Measurements from ENCODE around the gene UBTD1. TPM values are rescaled to one million over a fixed set of nuclear protein-coding genes. Genes with fewer than 3 reads are reported as not detected.

Gene UBTD1
- total RNA-seq, 2 donors from 2014 or later: 19.1 to 19.3 TPM

DNA sequence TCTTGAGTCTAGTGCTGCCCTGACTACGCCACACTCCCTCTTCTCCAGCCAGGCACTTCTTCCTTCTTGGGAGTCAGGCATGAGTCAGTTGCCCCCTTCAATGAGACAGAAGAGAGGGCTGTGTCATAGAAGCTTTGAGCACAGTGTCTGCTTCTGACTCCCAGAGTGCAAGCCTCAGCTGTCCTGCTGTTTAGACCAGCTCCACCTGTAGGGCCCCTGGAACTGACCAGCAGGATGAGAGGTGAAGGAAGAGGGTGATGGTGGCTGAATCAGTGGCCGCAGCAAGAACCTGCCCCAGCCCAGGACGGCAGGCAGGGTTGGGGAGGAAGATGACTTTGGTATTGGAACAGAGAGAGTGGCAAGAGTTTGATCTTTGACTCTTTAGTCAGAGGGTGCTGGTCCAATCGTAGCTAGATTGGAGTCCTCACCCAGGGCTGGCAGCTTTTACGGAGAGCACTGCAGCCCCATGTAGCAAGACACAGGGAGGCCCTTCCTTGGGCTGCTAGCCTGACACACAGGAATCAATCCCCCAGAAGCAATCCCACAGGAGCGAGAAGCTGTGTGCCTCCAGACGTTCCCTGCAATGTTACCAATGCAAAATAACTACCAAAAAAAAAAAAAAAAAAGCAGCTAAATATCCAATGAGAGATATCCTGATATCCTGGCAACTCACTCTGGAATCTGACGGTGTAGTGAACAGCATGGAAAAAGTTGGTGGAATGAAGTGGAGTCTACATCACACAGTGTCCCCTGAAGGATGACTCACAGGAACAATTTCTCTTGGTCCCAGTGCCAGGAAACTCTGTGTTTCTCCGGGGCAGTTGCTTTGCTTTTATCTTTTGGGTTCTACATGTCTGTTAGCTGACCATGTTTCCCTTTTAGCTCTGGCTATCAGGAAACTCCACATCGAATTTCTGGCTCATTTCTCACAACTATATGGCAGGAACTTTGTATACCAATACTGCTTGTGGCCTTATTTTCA is 97.7 kb downstream of the UBTD1 start:
- Mint-ChIP-seq H3K27me3 (ENCODE audit: insufficient read depth) (no peaks in the 10 kb centered on the region), H3K4me1 (no peaks in the 10 kb centered on the region), H3K27ac (peak overlapping the region; percentile 6), H3K9me3 (no peaks in the 10 kb centered on the region), H3K4me3 (no peak overlapping the region), H3K36me3 (ENCODE audit: low read depth) (no peaks in the 10 kb centered on the region)
- Histone ChIP-seq H3K4me3 (ENCODE audit: low read length) (no peak overlapping the region), H3K4me1 (ENCODE audit: control insufficient read depth, insufficient read depth, low read length) (no peaks in the 10 kb centered on the region), H3K9ac (ENCODE audit: extremely low read depth, low read length, poor library complexity, severe bottlenecking) (no peak overlapping the region), H3K27ac (ENCODE audit: low read depth, low read length) (peak overlapping the region; percentile 47), H3K36me3 (ENCODE audit: control insufficient read depth, insufficient read depth, low read length) (no peaks in the 10 kb centered on the region), H3K9me3 (ENCODE audit: control insufficient read depth, low read length) (no peaks in the 10 kb centered on the region), H3K27me3 (ENCODE audit: control insufficient read depth, insufficient read depth, low read length, poor library complexity, severe bottlenecking) (no peaks in the 10 kb centered on the region)
- TF ChIP-seq, protein P1, sequence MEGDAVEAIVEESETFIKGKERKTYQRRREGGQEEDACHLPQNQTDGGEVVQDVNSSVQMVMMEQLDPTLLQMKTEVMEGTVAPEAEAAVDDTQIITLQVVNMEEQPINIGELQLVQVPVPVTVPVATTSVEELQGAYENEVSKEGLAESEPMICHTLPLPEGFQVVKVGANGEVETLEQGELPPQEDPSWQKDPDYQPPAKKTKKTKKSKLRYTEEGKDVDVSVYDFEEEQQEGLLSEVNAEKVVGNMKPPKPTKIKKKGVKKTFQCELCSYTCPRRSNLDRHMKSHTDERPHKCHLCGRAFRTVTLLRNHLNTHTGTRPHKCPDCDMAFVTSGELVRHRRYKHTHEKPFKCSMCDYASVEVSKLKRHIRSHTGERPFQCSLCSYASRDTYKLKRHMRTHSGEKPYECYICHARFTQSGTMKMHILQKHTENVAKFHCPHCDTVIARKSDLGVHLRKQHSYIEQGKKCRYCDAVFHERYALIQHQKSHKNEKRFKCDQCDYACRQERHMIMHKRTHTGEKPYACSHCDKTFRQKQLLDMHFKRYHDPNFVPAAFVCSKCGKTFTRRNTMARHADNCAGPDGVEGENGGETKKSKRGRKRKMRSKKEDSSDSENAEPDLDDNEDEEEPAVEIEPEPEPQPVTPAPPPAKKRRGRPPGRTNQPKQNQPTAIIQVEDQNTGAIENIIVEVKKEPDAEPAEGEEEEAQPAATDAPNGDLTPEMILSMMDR (conservative IDR thresholded peaks at IDR 0.05): no peak
- 76 to 80% methylated on average over 6 to 10 of the region's 10 CpGs for WGBS, 2 experiments (ENCODE audit: insufficient coverage in 1 of 2, insufficient read length in 1 of 2)
- DNase-seq: no peak

DNA sequence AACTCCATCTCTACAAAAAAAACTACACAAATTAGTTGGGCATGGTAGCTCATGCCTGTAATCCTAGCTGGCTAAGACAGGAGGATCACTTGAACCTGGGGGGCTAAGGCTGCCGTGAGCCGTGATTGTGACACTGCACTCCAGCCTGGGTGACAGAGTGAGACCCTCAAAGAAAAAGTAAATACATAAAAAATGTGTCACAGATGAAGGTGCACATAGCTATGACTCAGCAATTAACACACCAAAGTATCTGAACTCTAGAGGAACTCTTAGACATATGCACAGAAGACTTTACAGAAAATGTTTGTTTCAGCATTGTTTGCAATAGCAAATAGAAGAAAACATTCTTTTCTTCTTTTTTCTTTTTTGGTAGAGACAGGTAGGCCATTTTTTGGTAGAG is 99.1 kb downstream of the UBTD1 start:
- Mint-ChIP-seq H3K36me3 (ENCODE audit: low read depth) (no peaks in the 10 kb centered on the region), H3K4me3 (no peak overlapping the region), H3K9me3 (no peaks in the 10 kb centered on the region), H3K4me1 (no peaks in the 10 kb centered on the region), H3K27ac (no peak overlapping the region), H3K27me3 (ENCODE audit: insufficient read depth) (no peaks in the 10 kb centered on the region)
- no peak overlapping the region for H3K4me3 ChIP-seq (ENCODE audit: low read length)
- WGBS, 2 experiments (ENCODE audit: insufficient coverage in 1 of 2, insufficient read length in 1 of 2): 88% methylated on average over 2 of the region's 2 CpGs; no CpG with 5 or more reads in 1 of the 2 experiments
- no peak overlapping the region for H3K27ac ChIP-seq (ENCODE audit: low read depth, low read length)
- TF ChIP-seq, protein P1 (conservative IDR thresholded peaks at IDR 0.05): no peak
- H3K27me3 ChIP-seq (ENCODE audit: control insufficient read depth, insufficient read depth, low read length, poor library complexity, severe bottlenecking): no peaks in the 10 kb centered on the region
- no peak for DNase-seq
- H3K36me3 ChIP-seq (ENCODE audit: control insufficient read depth, insufficient read depth, low read length): no peaks in the 10 kb centered on the region
- no peaks in the 10 kb centered on the region for H3K4me1 ChIP-seq (ENCODE audit: control insufficient read depth, insufficient read depth, low read length)
- no peaks in the 10 kb centered on the region for H3K9me3 ChIP-seq (ENCODE audit: control insufficient read depth, low read length)
- no peak overlapping the region for H3K9ac ChIP-seq (ENCODE audit: extremely low read depth, low read length, poor library complexity, severe bottlenecking)

DNA sequence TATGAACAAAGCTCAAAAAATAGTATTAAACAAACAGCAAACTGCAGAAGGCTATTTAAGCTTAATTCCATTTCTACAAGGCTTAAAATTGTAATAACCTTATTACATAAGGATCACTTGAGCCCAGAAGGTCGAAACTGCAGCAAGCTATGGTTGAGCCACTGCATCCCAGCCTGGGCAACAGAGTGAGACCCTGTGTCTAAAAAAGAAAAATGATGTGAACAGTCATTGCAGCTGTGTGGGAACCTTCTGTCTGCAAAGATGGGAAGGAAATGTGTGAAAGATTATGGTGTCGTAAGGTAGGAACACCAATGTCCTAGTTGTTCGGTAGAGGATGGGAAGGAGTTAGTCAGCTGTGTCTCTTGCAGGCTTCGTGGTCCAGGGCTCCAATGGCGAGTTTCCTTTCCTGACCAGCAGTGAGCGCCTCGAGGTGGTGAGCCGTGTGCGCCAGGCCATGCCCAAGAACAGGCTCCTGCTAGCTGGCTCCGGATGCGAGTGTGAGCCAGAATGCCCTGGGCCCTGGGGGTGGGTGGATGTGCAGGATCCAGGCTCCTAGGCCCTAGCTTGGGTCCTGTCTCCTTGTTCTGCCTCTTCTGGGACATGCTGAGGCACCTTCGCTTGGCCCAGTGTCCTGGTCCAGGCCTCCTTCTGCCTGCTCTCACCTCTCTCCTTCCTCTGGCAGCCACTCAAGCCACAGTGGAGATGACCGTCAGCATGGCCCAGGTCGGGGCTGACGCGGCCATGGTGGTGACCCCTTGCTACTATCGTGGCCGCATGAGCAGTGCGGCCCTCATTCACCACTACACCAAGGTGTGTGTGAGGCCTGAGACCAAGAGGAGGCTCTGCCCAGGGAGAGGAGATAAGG is 99.9 kb downstream of the UBTD1 start:
- Histone ChIP-seq H3K27me3 (ENCODE audit: control insufficient read depth, insufficient read depth, low read length, poor library complexity, severe bottlenecking) (no peaks in the 10 kb centered on the region), H3K36me3 (ENCODE audit: control insufficient read depth, insufficient read depth, low read length) (no peaks in the 10 kb centered on the region), H3K9ac (ENCODE audit: extremely low read depth, low read length, poor library complexity, severe bottlenecking) (no peak overlapping the region), H3K27ac (ENCODE audit: low read depth, low read length) (no peak overlapping the region), H3K9me3 (ENCODE audit: control insufficient read depth, low read length) (no peaks in the 10 kb centered on the region), H3K4me1 (ENCODE audit: control insufficient read depth, insufficient read depth, low read length) (no peaks in the 10 kb centered on the region), H3K4me3 (ENCODE audit: low read length) (no peak overlapping the region)
- Mint-ChIP-seq H3K27ac (no peak overlapping the region), H3K36me3 (ENCODE audit: low read depth) (no peaks in the 10 kb centered on the region), H3K27me3 (ENCODE audit: insufficient read depth) (no peaks in the 10 kb centered on the region), H3K9me3 (no peaks in the 10 kb centered on the region), H3K4me3 (no peak overlapping the region), H3K4me1 (no peaks in the 10 kb centered on the region)
- no peak for DNase-seq
- TF ChIP-seq, protein P1 (conservative IDR thresholded peaks at IDR 0.05): no peak
- WGBS, 2 experiments (ENCODE audit: insufficient coverage in 1 of 2, insufficient read length in 1 of 2): 94 to 99% methylated on average over 12 to 19 of the region's 19 CpGs
